ENCODE results near the gene DGKA. TPM values are rescaled to one million over a fixed set of nuclear protein-coding genes. Genes with fewer than 3 reads are reported as not detected.
A peak's percentile ranks its signal among the peaks of the same experiment; 100 is the strongest.

DGKA gene
- 28.6 and 46.6 TPM in 2 replicates for total RNA-seq (ENCODE audit: low replicate concordance)
- long read RNA-seq, partial matches to known transcripts, result 2 of 25 reads
- long read RNA-seq, other reads (novel, unspliced or antisense), result 21 of 25 reads

DNA sequence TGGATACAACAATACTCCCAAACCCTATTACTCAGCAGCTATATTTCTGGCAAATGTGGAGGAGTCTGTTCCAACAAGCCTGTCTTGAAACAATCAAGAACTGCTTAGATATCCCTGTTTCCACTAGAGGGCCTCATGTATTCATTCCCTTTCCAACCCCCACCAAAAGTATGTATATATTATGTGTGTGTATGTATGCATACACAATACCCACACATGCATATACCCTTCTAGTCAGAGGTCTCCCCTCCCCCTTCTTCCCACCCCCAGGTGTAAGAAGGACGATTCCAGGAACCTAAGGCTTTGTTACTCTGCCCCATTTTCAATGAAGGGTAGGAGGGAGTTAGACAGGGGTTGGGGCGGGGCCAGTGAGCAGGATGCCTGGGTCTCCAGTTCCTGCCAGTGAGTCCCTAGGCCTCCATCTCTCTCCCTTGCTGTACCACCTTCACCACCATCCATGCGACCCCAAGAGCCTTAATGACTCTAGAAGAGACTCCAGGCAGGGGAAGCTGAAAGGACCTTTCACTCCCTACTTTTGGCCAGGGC lies at the start of gene DGKA:
Gene DGKA (plus strand): TSS at position 392 of the 546 bp plus-strand sequence. CDS start 5,342 bp downstream, outside the sequence.
- Mint-ChIP-seq H3K27me3 (peaks cover 35% of the 10 kb centered on the region), H3K36me3 (peaks cover 4% of the 10 kb centered on the region), H3K9me3 (no peaks in the 10 kb centered on the region), H3K4me3 (peak within 1 kb of the TSS; percentile 97), H3K4me1 (ENCODE audit: unreplicated experiment) (peaks cover 22% of the 10 kb centered on the region), H3K27ac (peak within 1 kb of the TSS; percentile 97)
- TF ChIP-seq, protein P1, sequence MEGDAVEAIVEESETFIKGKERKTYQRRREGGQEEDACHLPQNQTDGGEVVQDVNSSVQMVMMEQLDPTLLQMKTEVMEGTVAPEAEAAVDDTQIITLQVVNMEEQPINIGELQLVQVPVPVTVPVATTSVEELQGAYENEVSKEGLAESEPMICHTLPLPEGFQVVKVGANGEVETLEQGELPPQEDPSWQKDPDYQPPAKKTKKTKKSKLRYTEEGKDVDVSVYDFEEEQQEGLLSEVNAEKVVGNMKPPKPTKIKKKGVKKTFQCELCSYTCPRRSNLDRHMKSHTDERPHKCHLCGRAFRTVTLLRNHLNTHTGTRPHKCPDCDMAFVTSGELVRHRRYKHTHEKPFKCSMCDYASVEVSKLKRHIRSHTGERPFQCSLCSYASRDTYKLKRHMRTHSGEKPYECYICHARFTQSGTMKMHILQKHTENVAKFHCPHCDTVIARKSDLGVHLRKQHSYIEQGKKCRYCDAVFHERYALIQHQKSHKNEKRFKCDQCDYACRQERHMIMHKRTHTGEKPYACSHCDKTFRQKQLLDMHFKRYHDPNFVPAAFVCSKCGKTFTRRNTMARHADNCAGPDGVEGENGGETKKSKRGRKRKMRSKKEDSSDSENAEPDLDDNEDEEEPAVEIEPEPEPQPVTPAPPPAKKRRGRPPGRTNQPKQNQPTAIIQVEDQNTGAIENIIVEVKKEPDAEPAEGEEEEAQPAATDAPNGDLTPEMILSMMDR (conservative IDR thresholded peaks at IDR 0.05), result peak; percentile 76
- DNase-seq (ENCODE audit: extremely low spot score, unreplicated experiment), result no peak

DNA sequence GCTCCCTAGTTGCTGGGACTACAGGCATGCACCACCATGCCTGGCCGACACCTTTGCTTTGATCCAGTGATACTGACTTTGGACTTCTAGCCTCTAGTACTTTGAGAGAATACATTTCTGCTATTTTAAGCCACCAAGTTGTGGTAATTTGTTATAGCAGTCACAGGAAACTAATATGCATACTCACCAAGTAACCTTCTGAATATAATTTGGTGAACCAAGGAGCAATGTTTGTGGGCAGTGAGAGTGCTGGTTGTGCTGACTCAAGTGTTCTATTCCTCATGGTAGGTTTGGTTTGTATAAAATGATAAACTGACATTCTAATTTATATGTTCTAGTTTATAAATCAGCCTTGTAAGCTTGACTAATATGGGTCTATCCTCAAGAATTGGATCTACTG lies 45.8 kb upstream of the DGKA start:
- Mint-ChIP-seq H3K27ac (no peak overlapping the region), H3K27me3 (no peaks in the 10 kb centered on the region), H3K36me3 (no peaks in the 10 kb centered on the region), H3K4me3 (no peak overlapping the region), H3K9me3 (no peaks in the 10 kb centered on the region), H3K4me1 (ENCODE audit: unreplicated experiment) (no peaks in the 10 kb centered on the region)
- TF ChIP-seq, protein P1 (conservative IDR thresholded peaks at IDR 0.05), result no peak
- DNase-seq (ENCODE audit: extremely low spot score, unreplicated experiment), result no peak

DNA sequence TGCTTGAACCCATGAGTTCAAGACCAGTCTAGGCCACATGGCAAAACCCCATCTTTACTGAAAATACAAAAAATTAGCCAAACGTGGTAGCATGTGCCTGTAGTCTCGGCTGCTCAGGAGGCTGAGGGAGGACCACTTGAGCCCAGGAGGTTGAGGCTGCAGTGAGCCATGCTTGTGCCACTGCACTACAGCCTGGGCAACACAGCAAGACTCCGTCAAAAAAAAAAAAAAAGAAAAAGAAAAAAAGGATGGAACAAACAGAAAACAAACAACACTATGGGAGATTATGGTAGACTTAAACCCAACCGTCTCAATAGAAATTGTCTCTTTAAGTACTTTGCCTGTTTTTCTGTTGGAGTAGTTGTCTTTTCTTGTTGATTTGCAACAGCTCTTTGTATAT lies 39.7 kb upstream of the DGKA start:
- Mint-ChIP-seq H3K4me1 (ENCODE audit: unreplicated experiment) (no peaks in the 10 kb centered on the region), H3K9me3 (no peaks in the 10 kb centered on the region), H3K4me3 (no peak overlapping the region), H3K27ac (no peak overlapping the region), H3K27me3 (no peaks in the 10 kb centered on the region), H3K36me3 (no peaks in the 10 kb centered on the region)
- TF ChIP-seq, protein P1 (conservative IDR thresholded peaks at IDR 0.05), result no peak
- DNase-seq (ENCODE audit: extremely low spot score, unreplicated experiment), result no peak

DNA sequence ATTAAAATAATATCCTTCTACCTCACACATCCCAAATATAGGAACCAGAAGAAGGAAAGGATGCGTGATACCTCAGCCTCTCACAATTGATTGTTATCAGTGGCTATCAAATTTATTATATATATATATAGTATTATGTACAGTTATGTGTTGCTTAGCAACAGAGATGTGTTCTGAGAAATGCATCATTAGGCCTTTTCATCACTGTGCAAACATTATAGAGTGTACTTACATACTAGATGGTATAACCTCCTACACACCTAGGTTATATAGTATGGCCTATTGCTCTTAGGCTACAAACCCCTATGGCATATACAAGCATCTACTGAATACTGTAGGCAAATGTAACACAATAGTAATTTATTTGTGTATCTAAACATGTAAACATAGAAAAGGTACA lies 37.2 kb upstream of the DGKA start:
- Mint-ChIP-seq H3K27me3 (no peaks in the 10 kb centered on the region), H3K4me3 (no peak overlapping the region), H3K27ac (no peak overlapping the region)

DNA sequence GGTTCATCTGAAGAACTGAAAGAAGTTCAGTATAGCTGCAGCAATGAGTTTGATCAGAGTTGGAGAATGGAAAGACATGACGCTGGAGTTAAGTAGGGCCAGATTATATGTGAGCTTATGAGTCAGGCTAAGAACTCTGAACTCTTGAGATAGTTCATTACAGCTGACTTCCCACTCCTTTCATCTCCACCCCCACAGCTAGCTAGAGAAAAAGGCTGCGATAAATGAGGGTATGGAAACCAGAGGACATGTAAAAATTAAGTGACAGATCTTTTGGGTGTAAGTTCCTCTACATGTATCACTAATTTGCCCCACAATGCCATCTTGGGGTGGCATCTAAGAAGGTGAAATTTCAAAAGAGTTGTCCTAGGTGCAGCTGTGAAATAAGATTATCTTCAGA lies 31.9 kb upstream of the DGKA start:
- no peak for DNase-seq (ENCODE audit: extremely low spot score, unreplicated experiment)
- TF ChIP-seq, protein P1 (conservative IDR thresholded peaks at IDR 0.05), result no peak
- H3K27me3 Mint-ChIP-seq, result no peaks in the 10 kb centered on the region
- no peaks in the 10 kb centered on the region for H3K9me3 Mint-ChIP-seq
- H3K4me1 Mint-ChIP-seq (ENCODE audit: unreplicated experiment), result no peaks in the 10 kb centered on the region
- H3K36me3 Mint-ChIP-seq, result peaks cover 9% of the 10 kb centered on the region
- no peak overlapping the region for H3K27ac Mint-ChIP-seq
- no peak overlapping the region for H3K4me3 Mint-ChIP-seq

More for the DNA sequence above, 37.2 kb upstream of the DGKA start:
- no peak for DNase-seq (ENCODE audit: extremely low spot score, unreplicated experiment)
- Mint-ChIP-seq H3K4me1 (ENCODE audit: unreplicated experiment) (no peaks in the 10 kb centered on the region), H3K36me3 (no peaks in the 10 kb centered on the region), H3K9me3 (no peaks in the 10 kb centered on the region)
- TF ChIP-seq, protein P1 (conservative IDR thresholded peaks at IDR 0.05), result no peak
